GM18951 (cell line): Measurements from ENCODE around the gene PTPRCAP.
"Not testable (repeated sequence)": the region's sequence is repeated elsewhere in the genome, so short reads cannot be mapped to it uniquely, and the experiment has no call there.

Experiments
- POLR2A ChIP-seq: IDR thresholded peaks from 4 replicates; pipeline ENCODE4 v1.6.1; 2011; ENCODE audit warnings: mild to moderate bottlenecking; ENCODE audit not compliant: insufficient read length, insufficient read depth; ENCODE audit errors: extremely low read depth
- in situ Hi-C: fragments of 300-500 bp; cut with MboI; formaldehyde crosslinking; loops from one replicate; pipeline ENCODE4 v1.12.0; 2022; ENCODE audit warnings: low sequenced_read_pairs, mixed read lengths, inconsistent platforms; ENCODE audit not compliant: unreplicated experiment

PTPRCAP gene

GRCh38 chr11:67433536-67434394 lies 3.7 kb downstream of the PTPRCAP start:
- in situ Hi-C loops = no loop called here
- no peak for TF ChIP-seq POLR2A

GRCh38 chr11:67432655-67433349 lies 4.7 kb downstream of the PTPRCAP start:
- TF ChIP-seq POLR2A = no peak
- in situ Hi-C loops = no loop called here

- peak; percentile 5 for TF ChIP-seq POLR2A
- in situ Hi-C loops = no loop called here
These were observed 5.9 kb downstream of the PTPRCAP start for GRCh38 chr11:67431346-67432249.

GRCh38 chr11:67429722-67430121 lies 7.8 kb downstream of the PTPRCAP start:
- no peak for TF ChIP-seq POLR2A
- in situ Hi-C loops = no loop called here

GRCh38 chr11:67429038-67429668 lies 8.3 kb downstream of the PTPRCAP start:
- TF ChIP-seq POLR2A = no peak
- in situ Hi-C loops = no loop called here

GRCh38 chr11:67428052-67429001 lies 9.2 kb downstream of the PTPRCAP start, which contains the start of gene RPS6KB2:
Gene RPS6KB2, plus strand, starts transcription at chr11:67428494. Its CDS starts 52 bp downstream, at chr11:67428546.
- peak; percentile 94 for TF ChIP-seq POLR2A
- in situ Hi-C loops = no loop called here

GRCh38 chr11:67427364-67427859 lies 10.1 kb downstream of the PTPRCAP start:
- in situ Hi-C loops = not testable (repeated sequence)

- in situ Hi-C loops = no loop called here
- TF ChIP-seq POLR2A = no peak
These were observed 13.4 kb downstream of the PTPRCAP start for GRCh38 chr11:67423891-67424613.

GRCh38 chr11:67423466-67423865 lies 14.0 kb downstream of the PTPRCAP start:
- no peak for TF ChIP-seq POLR2A
- in situ Hi-C loops = no loop called here

GRCh38 chr11:67422891-67423290 lies 14.6 kb downstream of the PTPRCAP start:
- in situ Hi-C loops = no loop called here

More at GRCh38 chr11:67422891-67423290, 14.6 kb downstream of the PTPRCAP start:
- TF ChIP-seq POLR2A = no peak
